Right lobe of liver (tissue), 4 donors: ENCODE results near the gene PDZD2.
A peak's percentile ranks its signal among the peaks of the same experiment; 100 is the strongest.

Experiments used
- POLR2A ChIP-seq: fragments of 450-650 bp; IDR thresholded peaks from one replicate; pipeline ENCODE4 v1.6.1; 2017; ENCODE audit warnings: antibody characterized with exemption, mild to moderate bottlenecking
- TF ChIP-seq, protein P1 (sequence below), 4 donors: fragments of 200-600 bp in 3 of 4; fragments of 450-650 bp in 1 of 4; IDR thresholded peaks; one replicate each; pipeline versions ENCODE4 v1.5.1 to v1.8.0; 2016 to 2022; ENCODE audit warnings: antibody characterized with exemption in 4 of 4, mild to moderate bottlenecking in 2 of 4
- donor health status: DM: no; HTN: no; CAD: no.
- donor health status: DM: no; HTN: no; CAD: no.
- donor health status: DM: no; HTN: yes; CAD: no.

DNA sequence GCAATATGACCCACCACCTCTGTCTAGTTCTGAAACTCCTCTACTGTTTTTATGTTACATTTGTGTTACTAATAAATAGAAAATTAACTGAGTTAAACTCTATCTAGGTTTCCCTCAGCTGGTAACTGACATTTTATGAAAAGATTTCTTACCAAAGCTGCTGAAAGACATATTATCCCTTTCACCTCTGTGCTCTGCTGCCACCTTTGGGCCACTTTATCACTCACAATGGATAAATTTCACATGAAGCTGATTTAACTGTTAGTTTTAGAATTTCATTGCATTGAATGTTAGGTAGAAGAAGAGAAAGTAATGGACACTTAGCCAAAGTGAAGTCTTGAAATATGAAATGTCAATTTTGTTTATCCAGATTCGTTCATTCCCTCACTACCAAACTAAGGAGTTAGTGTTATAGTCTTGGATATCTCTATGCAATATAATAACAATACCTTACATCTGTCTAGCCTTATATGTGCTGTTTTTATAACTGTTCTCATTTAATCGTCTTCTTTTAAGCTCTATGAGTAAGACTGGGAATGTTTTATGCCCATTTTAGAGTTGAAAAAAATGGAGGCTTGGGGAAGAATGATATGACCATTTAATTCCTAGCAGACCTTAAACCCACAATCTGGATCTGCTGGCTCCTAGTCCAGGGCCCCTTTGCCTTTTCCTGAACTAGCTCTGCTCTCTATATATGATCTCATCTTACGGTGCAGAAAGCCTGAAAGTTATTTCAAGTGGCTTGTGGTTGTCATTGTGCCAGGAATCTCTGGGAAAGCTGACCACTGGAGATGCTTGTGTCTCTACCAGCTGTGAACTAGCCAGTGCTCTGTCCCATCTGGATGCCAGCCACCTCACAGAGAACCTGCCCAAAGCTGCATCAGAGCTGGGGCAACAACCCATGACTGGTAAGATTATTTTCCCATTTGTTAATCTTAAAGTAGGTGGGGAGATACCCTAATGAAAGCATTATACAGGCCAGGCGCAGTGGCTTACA, 438.1 kb downstream of the PDZD2 start:
- TF ChIP-seq, protein P1, sequence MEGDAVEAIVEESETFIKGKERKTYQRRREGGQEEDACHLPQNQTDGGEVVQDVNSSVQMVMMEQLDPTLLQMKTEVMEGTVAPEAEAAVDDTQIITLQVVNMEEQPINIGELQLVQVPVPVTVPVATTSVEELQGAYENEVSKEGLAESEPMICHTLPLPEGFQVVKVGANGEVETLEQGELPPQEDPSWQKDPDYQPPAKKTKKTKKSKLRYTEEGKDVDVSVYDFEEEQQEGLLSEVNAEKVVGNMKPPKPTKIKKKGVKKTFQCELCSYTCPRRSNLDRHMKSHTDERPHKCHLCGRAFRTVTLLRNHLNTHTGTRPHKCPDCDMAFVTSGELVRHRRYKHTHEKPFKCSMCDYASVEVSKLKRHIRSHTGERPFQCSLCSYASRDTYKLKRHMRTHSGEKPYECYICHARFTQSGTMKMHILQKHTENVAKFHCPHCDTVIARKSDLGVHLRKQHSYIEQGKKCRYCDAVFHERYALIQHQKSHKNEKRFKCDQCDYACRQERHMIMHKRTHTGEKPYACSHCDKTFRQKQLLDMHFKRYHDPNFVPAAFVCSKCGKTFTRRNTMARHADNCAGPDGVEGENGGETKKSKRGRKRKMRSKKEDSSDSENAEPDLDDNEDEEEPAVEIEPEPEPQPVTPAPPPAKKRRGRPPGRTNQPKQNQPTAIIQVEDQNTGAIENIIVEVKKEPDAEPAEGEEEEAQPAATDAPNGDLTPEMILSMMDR (IDR thresholded peaks at IDR 0.05) = peak; percentile 68 to 77 (median 74)
- no peak for TF ChIP-seq POLR2A
